ENCODE data around the gene OR10H2. TPM values are rescaled to one million over a fixed set of nuclear protein-coding genes. Genes with fewer than 3 reads are reported as not detected.

OR10H2 gene
- total and polyA plus RNA-seq, 3 donors from 2014 or later: not detected

- TF ChIP-seq CTCF (IDR thresholded peaks at IDR 0.05): no peak
- TF ChIP-seq POLR2A (IDR thresholded peaks at IDR 0.05): no peak
- DNase-seq: no peak
- Histone ChIP-seq H3K27ac (no peak overlapping the region), H3K27me3 (no peaks in the 10 kb centered on the region), H3K36me3 (ENCODE audit: low read depth, missing control alignments) (no peaks in the 10 kb centered on the region), H3K9me3 (no peaks in the 10 kb centered on the region), H3K4me1 (peaks cover 9% of the 10 kb centered on the region), H3K4me3 (no peak overlapping the region)
- intact Hi-C loops (cut with DNase I; ENCODE audit: low total_unique reads): no loop called here
- 86 to 95% methylated on average over 4 of the region's 4 CpGs for WGBS, 2 donors
These were observed 48.4 kb downstream of the OR10H2 start for GRCh38 chr19:15776264-15776663.

- Histone ChIP-seq H3K4me1 (peaks cover 11% of the 10 kb centered on the region), H3K9me3 (no peaks in the 10 kb centered on the region), H3K27me3 (no peaks in the 10 kb centered on the region), H3K4me3 (no peak overlapping the region), H3K36me3 (ENCODE audit: low read depth, missing control alignments) (no peaks in the 10 kb centered on the region), H3K27ac (no peak overlapping the region)
- 56 to 64% methylated on average over 8 to 9 of the region's 9 CpGs for WGBS, 2 donors
- DNase-seq: no peak
- TF ChIP-seq CTCF (IDR thresholded peaks at IDR 0.05): no peak
- TF ChIP-seq POLR2A (IDR thresholded peaks at IDR 0.05): no peak
- intact Hi-C loops (cut with DNase I; ENCODE audit: low total_unique reads): no loop called here
These were observed 49.5 kb downstream of the OR10H2 start for GRCh38 chr19:15776991-15777970.

Other genes with a start within 250 kb of the OR10H2 start
- gene PGLYRP2, start 248.5 kb upstream of the OR10H2 start, total RNA-seq: 10 to 100 TPM; 43.7 to 44.4 TPM
- 27.8 TPM for gene PGLYRP2, start 248.5 kb upstream of the OR10H2 start, polyA plus RNA-seq (ENCODE audit: insufficient read depth, low read depth, low replicate concordance)
- gene CYP4F22, start 219.5 kb upstream of the OR10H2 start, total RNA-seq: 1 to 10 TPM; 2.1 to 5.8 TPM
- 2.5 TPM for gene CYP4F22, start 219.5 kb upstream of the OR10H2 start, polyA plus RNA-seq (ENCODE audit: insufficient read depth, low read depth, low replicate concordance)
- under 1 TPM; 0.31 to 0.71 TPM for gene CYP4F8, start 112.8 kb upstream of the OR10H2 start, total RNA-seq
- gene CYP4F8, start 112.8 kb upstream of the OR10H2 start, polyA plus RNA-seq (ENCODE audit: insufficient read depth, low read depth, low replicate concordance): 0.17 TPM
- 1 to 10 TPM in 1 of 2 donors, under 1 TPM in 1; 0.74 to 1.0 TPM for gene CYP4F3, start 87.1 kb upstream of the OR10H2 start, total RNA-seq
- gene CYP4F3, start 87.1 kb upstream of the OR10H2 start, polyA plus RNA-seq (ENCODE audit: insufficient read depth, low read depth, low replicate concordance): 1.4 TPM
- 1 to 10 TPM; 4.2 to 7.2 TPM for gene CYP4F12, start 54.9 kb upstream of the OR10H2 start, total RNA-seq
- gene CYP4F12, start 54.9 kb upstream of the OR10H2 start, polyA plus RNA-seq (ENCODE audit: insufficient read depth, low read depth, low replicate concordance): 1.2 TPM
- not detected for gene OR10H3, start 10.0 kb downstream of the OR10H2 start, total RNA-seq
- not detected for gene OR10H3, start 10.0 kb downstream of the OR10H2 start, polyA plus RNA-seq (ENCODE audit: insufficient read depth, low read depth, low replicate concordance)
- gene OR10H5, start 59.6 kb downstream of the OR10H2 start, total RNA-seq: under 1 TPM; 0.06 to 0.16 TPM
- gene OR10H5, start 59.6 kb downstream of the OR10H2 start, polyA plus RNA-seq (ENCODE audit: insufficient read depth, low read depth, low replicate concordance): 0.11 TPM
- gene OR10H1, start 87.6 kb downstream of the OR10H2 start, total RNA-seq: under 1 TPM; 0.25 to 0.39 TPM
- gene OR10H1, start 87.6 kb downstream of the OR10H2 start, polyA plus RNA-seq (ENCODE audit: insufficient read depth, low read depth, low replicate concordance): 0.20 TPM
- gene CYP4F2, start 170.1 kb downstream of the OR10H2 start, total RNA-seq: 1 to 10 TPM; 3.3 to 4.1 TPM
- gene CYP4F2, start 170.1 kb downstream of the OR10H2 start, polyA plus RNA-seq (ENCODE audit: insufficient read depth, low read depth, low replicate concordance): 1.8 TPM
- 1 to 10 TPM; 2.6 to 4.3 TPM for gene CYP4F11, start 206.5 kb downstream of the OR10H2 start, total RNA-seq
- 3.0 TPM for gene CYP4F11, start 206.5 kb downstream of the OR10H2 start, polyA plus RNA-seq (ENCODE audit: insufficient read depth, low read depth, low replicate concordance)
- under 1 TPM in 1 of 2 donors, not detected in 1; 0.31 TPM for gene OR10H4, start 221.0 kb downstream of the OR10H2 start, total RNA-seq
- gene OR10H4, start 221.0 kb downstream of the OR10H2 start, polyA plus RNA-seq (ENCODE audit: insufficient read depth, low read depth, low replicate concordance): not detected